Left renal cortex interstitium (tissue), 4 donors: ENCODE results near the gene EVA1A. TPM values are rescaled to one million over a fixed set of nuclear protein-coding genes. Genes with fewer than 3 reads are reported as not detected.
A peak's percentile ranks its signal among the peaks of the same experiment; 100 is the strongest.

ENCODE experiments used
- DNase-seq, 4 donors: peaks; one replicate each; pipeline ENCODE4 v3.0.0-alpha.2; 2013; ENCODE audit warnings: low read depth in 4 of 4, low spot score in 2 of 4, missing footprints in 1 of 4
- polyA plus RNA-seq, 4 donors: library from polyadenylated mRNA; unstranded; fragments of 120-200 nt; gene quantifications; one replicate each; pipeline ENCODE4 v1.2.1, GENCODE V29; 2013; ENCODE audit not compliant: insufficient read length in 4 of 4

Gene EVA1A
- polyA plus RNA-seq, 4 donors = 12.6 to 19.8 (median 15.8) TPM

DNA sequence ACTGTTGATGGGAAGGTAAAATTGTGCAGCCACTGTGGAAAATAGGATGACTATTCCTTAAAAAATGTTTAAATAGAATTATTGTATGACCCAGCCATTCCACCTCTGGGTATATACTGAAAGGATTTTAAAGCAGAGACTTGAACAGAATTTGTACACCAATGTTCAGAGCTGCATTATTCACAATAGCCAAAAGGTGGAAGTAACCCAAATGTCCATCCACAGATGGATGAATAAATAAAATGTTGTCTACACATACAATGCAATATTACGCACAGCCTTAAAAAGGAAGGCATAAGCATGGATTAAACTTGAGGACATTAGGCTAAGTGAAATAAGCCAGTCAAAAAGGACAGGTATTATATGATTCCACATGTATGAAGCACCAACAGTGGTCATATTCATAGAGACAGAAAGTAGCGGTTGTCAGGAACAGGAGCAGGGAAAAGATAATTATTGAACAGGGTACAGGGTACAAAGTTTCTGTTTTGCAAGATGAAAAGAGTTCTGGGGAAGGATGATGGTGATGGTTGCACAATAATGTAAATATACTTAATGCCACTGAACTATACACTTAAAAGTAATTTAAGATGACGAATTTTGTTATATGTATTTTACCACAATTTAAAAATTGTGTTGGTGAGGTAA lies 39.4 kb downstream of the EVA1A start:
- DNase-seq = no peak

- no peak for DNase-seq
Measured at GRCh38 chr2:75519843-75520242, 40.9 kb downstream of the EVA1A start.

- no peak for DNase-seq
Measured at GRCh38 chr2:75518638-75519465, 41.9 kb downstream of the EVA1A start.

- DNase-seq = no peak
Measured at GRCh38 chr2:75517547-75518230, 43.0 kb downstream of the EVA1A start.

DNA sequence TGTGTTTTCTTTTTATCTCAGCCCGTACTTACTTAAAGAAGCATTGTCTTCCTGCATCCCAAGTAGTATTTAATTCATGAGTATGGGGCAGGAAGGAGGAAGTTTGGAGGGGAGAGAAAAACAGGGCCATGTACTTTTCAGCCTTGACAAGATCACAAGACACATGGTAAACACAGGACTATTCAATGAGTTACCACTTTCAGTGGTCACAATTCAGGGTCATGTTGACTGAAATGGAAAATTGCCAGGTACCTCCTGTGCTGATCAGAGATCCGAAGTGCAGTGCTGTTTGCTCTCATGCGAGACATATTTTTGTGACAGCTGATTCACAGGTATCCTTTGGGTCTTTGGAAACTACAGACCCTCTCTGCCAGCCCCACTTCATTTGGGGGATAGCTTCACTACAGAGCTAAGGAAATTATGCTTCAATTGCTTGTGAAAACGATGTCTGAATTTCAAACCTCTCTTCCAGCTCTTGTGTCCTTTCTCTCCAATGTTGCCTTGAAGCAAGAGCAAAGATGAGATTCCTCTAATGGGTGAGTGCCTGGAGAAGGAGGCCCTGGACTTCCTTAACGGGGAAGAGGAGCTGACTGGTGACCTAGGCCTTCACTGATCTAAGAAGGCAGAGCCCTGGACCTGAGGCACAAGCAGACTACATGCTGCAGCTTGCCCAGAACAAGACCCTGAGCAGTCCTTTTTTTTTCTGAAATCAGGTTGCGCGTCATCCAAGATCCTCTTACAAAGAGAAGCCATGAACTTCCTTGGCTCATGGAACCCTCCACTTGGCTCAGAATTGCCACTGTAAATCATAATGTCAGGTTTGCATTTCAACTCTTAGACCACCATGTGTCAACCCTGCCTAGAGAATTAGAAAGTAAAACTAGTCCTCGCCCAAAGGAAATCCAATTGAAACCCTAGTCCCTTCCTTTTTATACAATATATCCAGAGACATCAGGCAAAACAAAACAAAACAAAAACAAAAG lies 44.1 kb downstream of the EVA1A start:
- no peak for DNase-seq

- no peak for DNase-seq
Measured at GRCh38 chr2:75515584-75516368, 45.0 kb downstream of the EVA1A start.

DNA sequence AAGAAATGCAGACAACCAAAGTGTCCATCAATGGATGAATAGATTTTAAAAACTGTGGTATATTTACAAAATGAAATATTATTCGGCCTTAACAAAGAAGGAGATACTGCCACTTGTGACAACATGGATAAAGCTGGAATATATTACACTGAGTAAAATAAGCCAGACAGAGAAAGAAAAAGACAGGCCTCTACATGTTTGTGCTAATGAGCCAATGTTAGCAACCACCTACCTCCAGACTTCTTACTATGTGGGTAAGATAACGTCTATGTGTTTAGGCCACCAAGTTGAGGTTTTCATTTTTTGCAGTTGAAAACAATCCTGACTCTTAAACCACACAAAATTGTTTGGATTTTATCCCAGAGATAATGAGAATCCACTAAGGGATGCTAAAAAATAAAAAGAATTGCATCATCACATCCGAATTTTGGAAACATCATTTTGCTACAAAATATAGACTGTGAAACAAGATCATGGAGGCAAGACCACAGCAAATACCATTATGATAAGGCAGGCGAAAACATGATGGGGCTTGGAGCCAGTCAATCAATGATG lies 47.0 kb downstream of the EVA1A start:
- DNase-seq = no peak

DNA sequence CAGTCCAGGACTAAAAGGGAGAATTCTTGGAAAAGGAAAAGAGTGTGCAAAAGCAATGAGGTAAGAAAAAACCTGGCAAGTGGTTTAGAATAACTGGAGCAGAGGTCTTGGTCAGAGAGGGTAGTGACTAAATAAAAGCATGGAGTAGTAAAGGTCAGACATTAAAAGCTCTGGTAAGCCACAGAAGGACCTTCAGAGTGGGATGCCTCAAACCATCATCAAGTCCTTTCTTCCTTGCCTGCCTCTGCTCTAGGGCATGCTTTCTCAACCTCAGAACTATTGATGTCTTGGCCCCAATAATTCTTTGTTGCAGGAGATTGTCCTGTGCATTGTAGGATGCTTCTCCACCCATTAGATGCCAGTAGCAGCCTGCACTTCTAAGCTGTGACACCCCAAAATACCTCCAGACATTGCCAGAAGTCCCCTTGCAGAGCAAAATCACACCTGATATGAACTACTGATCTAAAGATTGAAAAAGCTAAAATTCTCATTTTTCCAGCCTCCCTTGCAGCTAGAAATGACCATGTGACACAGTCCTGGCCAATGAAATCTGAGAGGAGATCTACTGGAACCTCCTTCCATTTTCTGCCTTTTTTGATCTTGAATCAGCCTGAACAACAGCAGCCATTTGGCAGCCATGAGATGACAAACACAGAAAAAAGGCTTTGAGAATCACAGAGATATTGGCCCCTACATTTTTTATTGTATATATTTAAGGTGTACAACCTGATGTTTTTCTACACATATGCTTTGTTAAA lies 48.1 kb downstream of the EVA1A start:
- no peak for DNase-seq

GRCh38 chr2:75506101-75506697 lies 54.5 kb downstream of the EVA1A start:
- no peak for DNase-seq

DNA sequence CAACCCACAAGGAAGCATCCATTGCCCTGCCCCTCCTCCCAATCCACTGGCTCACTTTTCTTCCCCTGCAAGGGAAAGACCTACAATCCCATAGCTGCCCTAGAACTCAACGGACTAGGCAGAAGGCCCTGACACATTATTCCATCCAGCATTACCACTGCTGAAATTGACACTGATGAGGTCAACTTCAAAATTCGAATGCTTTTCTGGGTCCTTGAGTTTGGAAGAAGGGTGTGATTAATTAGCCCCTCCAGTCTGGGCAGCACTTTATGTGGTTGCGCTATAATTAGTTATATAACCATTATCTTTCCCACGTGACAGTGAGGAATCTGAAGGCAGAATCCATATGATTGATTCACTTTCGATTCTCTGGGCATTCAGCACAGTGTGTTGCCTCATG lies 55.7 kb downstream of the EVA1A start:
- no peak for DNase-seq

DNA sequence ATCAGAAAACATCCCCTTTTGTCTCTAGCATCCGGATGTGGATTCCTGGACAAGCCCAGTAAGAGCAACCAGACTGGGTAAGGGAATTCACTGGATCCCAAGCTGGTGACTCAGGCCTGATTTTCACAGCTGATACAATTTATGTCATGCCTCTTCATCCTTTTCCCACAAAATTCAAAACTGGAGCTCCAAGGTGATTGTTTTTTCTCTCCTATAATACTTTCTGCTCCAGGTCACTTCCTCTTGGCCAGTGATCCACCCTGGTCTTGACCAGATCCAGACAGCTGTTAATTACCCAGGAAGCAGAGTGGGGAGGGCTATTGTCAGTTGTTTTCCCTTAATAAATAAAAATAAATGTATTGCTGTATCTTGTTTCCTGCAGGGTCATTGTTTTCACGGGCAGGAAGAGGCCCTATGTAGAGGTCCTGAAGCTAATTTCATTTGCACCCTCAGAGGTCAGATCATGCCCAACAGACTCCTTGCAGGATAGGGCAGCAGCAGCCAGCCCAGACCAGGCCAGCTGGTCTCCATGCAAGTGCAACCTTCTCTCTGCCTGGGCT lies 57.6 kb downstream of the EVA1A start:
- DNase-seq = peak in 1 of 4 donors; percentile 13

DNA sequence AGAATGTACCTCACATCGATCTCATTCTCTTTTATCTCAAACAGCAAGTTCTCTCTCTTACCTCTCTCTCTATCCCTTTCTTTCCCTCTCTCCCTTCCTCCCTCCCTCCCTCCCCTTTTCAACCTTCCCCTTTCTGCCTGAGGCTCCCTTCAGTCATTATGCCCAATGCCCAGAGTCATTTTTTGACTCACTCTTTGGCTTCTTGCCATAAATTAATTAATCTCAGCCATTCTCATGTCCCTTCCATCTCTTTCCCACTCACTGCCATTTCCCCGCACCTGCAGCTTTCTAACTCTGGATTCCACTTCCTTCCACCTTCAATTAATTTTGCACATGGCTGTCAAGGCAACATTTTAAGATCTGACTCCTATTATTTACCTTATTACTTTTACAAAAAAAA lies 60.1 kb downstream of the EVA1A start:
- no peak for DNase-seq

GRCh38 chr2:75499534-75499933 lies 61.2 kb downstream of the EVA1A start:
- no peak for DNase-seq

- DNase-seq = no peak
Measured at GRCh38 chr2:75498907-75499306, 61.8 kb downstream of the EVA1A start.

DNA sequence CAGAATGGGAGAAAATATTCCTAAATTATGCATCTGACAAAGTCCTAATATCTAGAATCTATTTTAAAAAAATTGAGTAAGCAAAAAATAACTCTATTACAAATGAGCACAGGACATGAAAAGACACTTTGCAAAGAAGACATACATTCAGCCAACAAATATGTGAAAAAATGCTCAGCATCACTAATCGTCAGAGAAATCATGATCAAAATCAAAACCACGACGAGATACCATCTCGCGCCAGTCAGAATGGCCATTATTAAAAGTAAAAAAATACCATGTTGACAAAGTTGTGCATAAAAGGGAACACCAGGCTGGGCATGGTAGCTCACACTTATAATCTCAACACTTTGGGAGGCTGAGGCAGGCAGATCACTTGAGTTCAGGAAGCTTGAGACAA lies 63.5 kb downstream of the EVA1A start:
- DNase-seq = no peak

- DNase-seq = no peak
Measured at GRCh38 chr2:75495862-75496261, 64.9 kb downstream of the EVA1A start.

- DNase-seq = no peak
Measured at GRCh38 chr2:75494137-75494769, 66.5 kb downstream of the EVA1A start.
